ENCODE results near the gene SIPA1L3. TPM values are rescaled to one million over a fixed set of nuclear protein-coding genes. Genes with fewer than 3 reads are reported as not detected.
A peak's percentile ranks its signal among the peaks of the same experiment; 100 is the strongest.

SIPA1L3 gene
- total and polyA plus RNA-seq, 2 of the 13 experiments (the other 11 are each of a cell fraction or from before 2014, with no cell fraction given) = 5.5 to 7.7 TPM

DNA sequence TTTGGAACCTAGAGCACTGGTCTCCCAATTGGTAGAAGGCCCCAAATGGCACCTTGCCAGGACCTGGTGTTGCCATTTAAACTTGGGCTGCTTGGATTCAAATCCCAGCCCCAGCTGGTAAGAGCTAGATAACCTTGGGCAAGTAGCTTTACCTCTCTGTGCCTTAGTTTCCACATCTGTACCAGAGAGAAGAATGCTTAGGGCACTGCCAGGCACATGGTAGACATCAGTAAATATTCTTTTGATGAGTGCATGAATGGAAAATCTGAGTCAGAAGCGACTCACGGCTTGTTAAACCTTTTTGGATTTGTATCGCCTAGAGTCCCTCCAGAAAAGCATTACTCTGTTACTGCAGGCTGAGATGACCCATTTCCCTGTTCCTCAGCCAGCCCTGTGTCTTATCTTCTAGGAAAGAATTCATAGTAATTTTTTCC lies 90.9 kb downstream of the SIPA1L3 start:
- ATAC-seq = no peak
- intact Hi-C loops (cut with micrococcal nuclease; ENCODE audit: unreplicated experiment) = no loop called here
- Histone ChIP-seq H3K9me3 (ENCODE audit: low read length) (no peaks in the 10 kb centered on the region), H3K9ac (ENCODE audit: insufficient read depth, low read depth, low read length) (no peak overlapping the region), H3K4me2 (ENCODE audit: low read depth, low read length) (no peak overlapping the region), H3K79me2 (ENCODE audit: insufficient read depth, low read length) (peaks cover 3% of the 10 kb centered on the region), H3K36me3 (replicated peaks in 1 of 2; ENCODE audit: control insufficient read depth in 1 of 2, insufficient read depth in 2 of 2, low read length in 2 of 2) (peaks cover 0 to 3% of the 10 kb centered on the region in 2 experiments; a peak in 1 of 5 replicates), H2AFZ (ENCODE audit: low read length) (no peak overlapping the region), H3K4me3 (replicated peaks in 1 of 3; ENCODE audit: insufficient read depth in 1 of 3, low read depth in 2 of 3, low read length in 3 of 3) (no peak overlapping the region), H3K27me3 (ENCODE audit: control insufficient read depth in 1 of 2, insufficient read depth in 2 of 2, low read length in 2 of 2) (no peaks in the 10 kb centered on the region), H3K27ac (ENCODE audit: extremely low read length, insufficient read depth, low read length) (no peak overlapping the region), H4K20me1 (ENCODE audit: insufficient read depth, low read length) (no peaks in the 10 kb centered on the region), H3K4me1 (ENCODE audit: insufficient read depth, low read length) (peaks cover 9% of the 10 kb centered on the region; the same call in 1 of the 2 replicates)
- ChIA-PET CTCF (ENCODE audit: low intra/inter-chr PET ratio, low total read pairs) (no interaction called here), POLR2A (no interaction called here)
- in situ Hi-C loops (cut with HindIII; ENCODE audit: extremely low pct_ligation_motif_present, low pct_unique_long_range_greater_than_20kb) = no loop called here
- 100% methylated on average over 3 of the region's 3 CpGs for WGBS (ENCODE audit: low lambda C conversion rate)
- TF ChIP-seq HNF4A (CRISPR knock-in tag; IDR thresholded peaks at IDR 0.05) (0 out of 2 replicates have a peak, but pooled peaks have one; percentile 14), JUND (CRISPR knock-in tag; IDR thresholded peaks at IDR 0.05) (no peak)
- DNase-seq (ENCODE audit: low spot score) = no peak
- no TSS peak for BruUV-seq (replicated peaks)
- no peak for FAIRE-seq

DNA sequence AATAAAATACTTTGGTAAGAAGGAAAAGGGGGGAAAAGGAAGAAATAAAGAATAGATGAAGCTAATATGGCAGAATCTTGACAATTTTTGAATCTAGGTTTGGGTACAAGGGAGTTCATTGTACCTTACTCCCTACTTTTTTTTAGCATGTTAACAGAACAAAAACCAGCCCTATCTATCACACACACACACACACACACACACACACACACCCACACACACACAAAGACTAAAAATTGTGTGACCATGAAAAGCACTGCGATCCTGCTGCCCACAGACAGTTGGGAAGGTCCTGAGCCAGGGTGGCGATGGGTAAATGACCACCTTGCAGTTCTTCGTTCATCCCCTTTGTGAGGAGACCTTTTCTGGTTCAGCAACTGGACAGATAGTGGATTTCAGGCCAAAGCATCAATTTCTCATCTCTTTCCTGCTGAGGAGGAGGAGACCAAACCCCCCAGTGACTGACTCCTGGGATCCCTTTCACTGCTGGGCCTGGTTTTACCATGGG lies 91.8 kb downstream of the SIPA1L3 start:
- 98% methylated on average over 3 of the region's 3 CpGs for WGBS (ENCODE audit: low lambda C conversion rate)
- FAIRE-seq = no peak
- no peak for DNase-seq (ENCODE audit: low spot score)
- TF ChIP-seq ZFYVE20 (CRISPR knock-in tag; IDR thresholded peaks at IDR 0.05; ENCODE audit: borderline replicate concordance, low read depth) = no peak
- TF ChIP-seq MTF2 (CRISPR knock-in tag; IDR thresholded peaks at IDR 0.05; ENCODE audit: borderline replicate concordance) = no peak
- TF ChIP-seq KDM5B (CRISPR knock-in tag; IDR thresholded peaks at IDR 0.05; ENCODE audit: borderline replicate concordance) = no peak
- TF ChIP-seq, protein P1, sequence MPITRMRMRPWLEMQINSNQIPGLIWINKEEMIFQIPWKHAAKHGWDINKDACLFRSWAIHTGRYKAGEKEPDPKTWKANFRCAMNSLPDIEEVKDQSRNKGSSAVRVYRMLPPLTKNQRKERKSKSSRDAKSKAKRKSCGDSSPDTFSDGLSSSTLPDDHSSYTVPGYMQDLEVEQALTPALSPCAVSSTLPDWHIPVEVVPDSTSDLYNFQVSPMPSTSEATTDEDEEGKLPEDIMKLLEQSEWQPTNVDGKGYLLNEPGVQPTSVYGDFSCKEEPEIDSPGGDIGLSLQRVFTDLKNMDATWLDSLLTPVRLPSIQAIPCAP (CRISPR knock-in tag; IDR thresholded peaks at IDR 0.05; ENCODE audit: low read depth) = no peak
- no peak for TF ChIP-seq BRCA1 (CRISPR knock-in tag; IDR thresholded peaks at IDR 0.05)
- no peak for TF ChIP-seq PHF21A (CRISPR knock-in tag; IDR thresholded peaks at IDR 0.05)
- no peak for TF ChIP-seq ZNF143 (CRISPR knock-in tag; IDR thresholded peaks at IDR 0.05)
- TF ChIP-seq ZNF543 (CRISPR knock-in tag; IDR thresholded peaks at IDR 0.05) = no peak
- TF ChIP-seq, protein P2, sequence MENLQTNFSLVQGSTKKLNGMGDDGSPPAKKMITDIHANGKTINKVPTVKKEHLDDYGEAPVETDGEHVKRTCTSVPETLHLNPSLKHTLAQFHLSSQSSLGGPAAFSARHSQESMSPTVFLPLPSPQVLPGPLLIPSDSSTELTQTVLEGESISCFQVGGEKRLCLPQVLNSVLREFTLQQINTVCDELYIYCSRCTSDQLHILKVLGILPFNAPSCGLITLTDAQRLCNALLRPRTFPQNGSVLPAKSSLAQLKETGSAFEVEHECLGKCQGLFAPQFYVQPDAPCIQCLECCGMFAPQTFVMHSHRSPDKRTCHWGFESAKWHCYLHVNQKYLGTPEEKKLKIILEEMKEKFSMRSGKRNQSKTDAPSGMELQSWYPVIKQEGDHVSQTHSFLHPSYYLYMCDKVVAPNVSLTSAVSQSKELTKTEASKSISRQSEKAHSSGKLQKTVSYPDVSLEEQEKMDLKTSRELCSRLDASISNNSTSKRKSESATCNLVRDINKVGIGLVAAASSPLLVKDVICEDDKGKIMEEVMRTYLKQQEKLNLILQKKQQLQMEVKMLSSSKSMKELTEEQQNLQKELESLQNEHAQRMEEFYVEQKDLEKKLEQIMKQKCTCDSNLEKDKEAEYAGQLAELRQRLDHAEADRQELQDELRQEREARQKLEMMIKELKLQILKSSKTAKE (CRISPR knock-in tag; IDR thresholded peaks at IDR 0.05; ENCODE audit: borderline replicate concordance) = no peak
- no peak for TF ChIP-seq ZNF550 (CRISPR knock-in tag; IDR thresholded peaks at IDR 0.05; ENCODE audit: borderline replicate concordance)
- H3K79me2 ChIP-seq (ENCODE audit: insufficient read depth, low read length) = peaks cover 3% of the 10 kb centered on the region
- no peaks in the 10 kb centered on the region for H3K9me3 ChIP-seq (ENCODE audit: low read length)
- no peak overlapping the region for H3K27ac ChIP-seq (ENCODE audit: extremely low read length, insufficient read depth, low read length)
- in situ Hi-C loops (cut with HindIII; ENCODE audit: extremely low pct_ligation_motif_present, low pct_unique_long_range_greater_than_20kb) = no loop called here
- CTCF ChIA-PET (ENCODE audit: low intra/inter-chr PET ratio, low total read pairs) = no interaction called here
- no peak overlapping the region for H3K4me2 ChIP-seq (ENCODE audit: low read depth, low read length)
- POLR2A ChIA-PET = no interaction called here
- BruUV-seq (replicated peaks) = no TSS peak
- H2AFZ ChIP-seq (ENCODE audit: low read length) = no peak overlapping the region
- no peaks in the 10 kb centered on the region; a peak in 1 of 5 replicates for H3K27me3 ChIP-seq (ENCODE audit: control insufficient read depth in 1 of 2, insufficient read depth in 2 of 2, low read length in 2 of 2)
- H3K4me3 ChIP-seq (replicated peaks in 1 of 3; ENCODE audit: insufficient read depth in 1 of 3, low read depth in 2 of 3, low read length in 3 of 3) = no peak overlapping the region
- H3K4me1 ChIP-seq (ENCODE audit: insufficient read depth, low read length) = peaks cover 9% of the 10 kb centered on the region; the same call in 1 of the 2 replicates
- H4K20me1 ChIP-seq (ENCODE audit: insufficient read depth, low read length) = no peaks in the 10 kb centered on the region
- intact Hi-C loops (cut with micrococcal nuclease; ENCODE audit: unreplicated experiment) = no loop called here
- no peak for ATAC-seq
- H3K9ac ChIP-seq (ENCODE audit: insufficient read depth, low read depth, low read length) = no peak overlapping the region
- H3K36me3 ChIP-seq (replicated peaks in 1 of 2; ENCODE audit: control insufficient read depth in 1 of 2, insufficient read depth in 2 of 2, low read length in 2 of 2) = peaks cover 0 to 3% of the 10 kb centered on the region in 2 experiments; a peak in 1 of 5 replicates
